ENCODE results near the gene CPNE4. TPM values are rescaled to one million over a fixed set of nuclear protein-coding genes. Genes with fewer than 3 reads are reported as not detected.

Gene CPNE4
- total and polyA plus RNA-seq, 5 experiments from 2014 or later, result not detected

GRCh38 chr3:131705099-131705498 is 329.7 kb downstream of the CPNE4 start:
- DNase-seq (no peak), ATAC-seq (no peak)
- no peaks in the 10 kb centered on the region for H3K36me3 Mint-ChIP-seq
- no peak overlapping the region for H3K4me3 Mint-ChIP-seq
- peaks cover 9 to 19% (median 10%) of the 10 kb centered on the region in 5 donors for H3K27me3 Mint-ChIP-seq
- H3K9me3 Mint-ChIP-seq, result peaks cover 0 to 4% (median 0%) of the 10 kb centered on the region in 9 donors
- H3K27ac Mint-ChIP-seq, result no peak overlapping the region
- H3K4me1 Mint-ChIP-seq, result no peaks in the 10 kb centered on the region
- POLR2A ChIA-PET, result no interaction called here

GRCh38 chr3:131704098-131704497 is 330.7 kb downstream of the CPNE4 start:
- Mint-ChIP-seq H3K4me1 (no peaks in the 10 kb centered on the region), H3K36me3 (peaks cover 0 to under 1% (median 0%) of the 10 kb centered on the region in 3 donors), H3K4me3 (no peak overlapping the region), H3K27ac (no peak overlapping the region), H3K9me3 (peaks cover 0 to 4% (median 0%) of the 10 kb centered on the region in 9 donors), H3K27me3 (peaks cover 8 to 19% (median 12%) of the 10 kb centered on the region in 5 donors)
- POLR2A ChIA-PET, result no interaction called here
- no peak for DNase-seq
- ATAC-seq, result no peak

- Mint-ChIP-seq H3K4me3 (no peak overlapping the region), H3K36me3 (peaks cover 0 to 4% (median 0%) of the 10 kb centered on the region in 3 donors), H3K27me3 (peaks cover 4 to 10% (median 4%) of the 10 kb centered on the region in 5 donors), H3K27ac (no peak overlapping the region), H3K4me1 (no peaks in the 10 kb centered on the region), H3K9me3 (peaks cover 0 to 7% (median 0%) of the 10 kb centered on the region in 9 donors)
- DNase-seq (no peak), ATAC-seq (no peak)
- POLR2A ChIA-PET, result no interaction called here
Measured at GRCh38 chr3:131702146-131702545, 332.7 kb downstream of the CPNE4 start.

GRCh38 chr3:131701153-131701770 is 333.6 kb downstream of the CPNE4 start:
- DNase-seq (no peak), ATAC-seq (no peak)
- Mint-ChIP-seq H3K4me1 (no peaks in the 10 kb centered on the region), H3K36me3 (peaks cover 0 to 4% (median 0%) of the 10 kb centered on the region in 3 donors), H3K27ac (no peak overlapping the region), H3K4me3 (no peak overlapping the region), H3K9me3 (peaks cover 0 to 7% (median 0%) of the 10 kb centered on the region in 9 donors), H3K27me3 (peaks cover 0 to 10% (median 3%) of the 10 kb centered on the region in 5 donors)
- POLR2A ChIA-PET, result no interaction called here

- no peak overlapping the region for H3K27ac Mint-ChIP-seq
- ATAC-seq, result no peak
- DNase-seq, result no peak
- H3K4me1 Mint-ChIP-seq, result no peaks in the 10 kb centered on the region
- POLR2A ChIA-PET, result no interaction called here
- H3K27me3 Mint-ChIP-seq, result peaks cover 0 to 7% (median 3%) of the 10 kb centered on the region in 5 donors
- H3K36me3 Mint-ChIP-seq, result peaks cover 0 to 4% (median 0%) of the 10 kb centered on the region in 3 donors
- H3K4me3 Mint-ChIP-seq, result no peak overlapping the region
- H3K9me3 Mint-ChIP-seq, result peaks cover 0 to 7% (median 0%) of the 10 kb centered on the region in 9 donors
Measured at GRCh38 chr3:131699001-131699400, 335.8 kb downstream of the CPNE4 start.

GRCh38 chr3:131694376-131694775 is 340.4 kb downstream of the CPNE4 start:
- no peak for ATAC-seq
- H3K27me3 Mint-ChIP-seq, result peaks cover 5 to 8% (median 7%) of the 10 kb centered on the region in 5 donors
- no peak overlapping the region for H3K4me3 Mint-ChIP-seq
- DNase-seq, result no peak
- peaks cover 0 to 3% (median 0%) of the 10 kb centered on the region in 9 donors for H3K9me3 Mint-ChIP-seq
- no peaks in the 10 kb centered on the region for H3K4me1 Mint-ChIP-seq
- H3K27ac Mint-ChIP-seq, result no peak overlapping the region
- H3K36me3 Mint-ChIP-seq, result peaks cover 0 to 4% (median 0%) of the 10 kb centered on the region in 3 donors
- POLR2A ChIA-PET, result no interaction called here

- Mint-ChIP-seq H3K4me1 (no peaks in the 10 kb centered on the region), H3K27me3 (peaks cover 8 to 25% (median 11%) of the 10 kb centered on the region in 5 donors), H3K27ac (no peak overlapping the region), H3K9me3 (no peaks in the 10 kb centered on the region), H3K4me3 (no peak overlapping the region), H3K36me3 (no peaks in the 10 kb centered on the region)
- POLR2A ChIA-PET, result no interaction called here
- no peak for ATAC-seq
- DNase-seq, result no peak
Measured at GRCh38 chr3:131692356-131692755, 342.5 kb downstream of the CPNE4 start.

GRCh38 chr3:131690800-131691199 is 344.0 kb downstream of the CPNE4 start:
- H3K27ac Mint-ChIP-seq, result no peak overlapping the region
- no peaks in the 10 kb centered on the region for H3K4me1 Mint-ChIP-seq
- no peak overlapping the region for H3K4me3 Mint-ChIP-seq
- H3K36me3 Mint-ChIP-seq, result no peaks in the 10 kb centered on the region
- DNase-seq (no peak), ATAC-seq (no peak)
- peaks cover 10 to 41% (median 15%) of the 10 kb centered on the region in 5 donors for H3K27me3 Mint-ChIP-seq
- H3K9me3 Mint-ChIP-seq, result peaks cover 0 to 4% (median 0%) of the 10 kb centered on the region in 9 donors
- POLR2A ChIA-PET, result no interaction called here

- no peak overlapping the region for H3K4me3 Mint-ChIP-seq
- H3K9me3 Mint-ChIP-seq, result peaks cover 0 to 4% (median 0%) of the 10 kb centered on the region in 9 donors
- DNase-seq (no peak), ATAC-seq (no peak)
- peaks cover 16 to 53% (median 23%) of the 10 kb centered on the region in 5 donors for H3K27me3 Mint-ChIP-seq
- no peak overlapping the region for H3K27ac Mint-ChIP-seq
- H3K4me1 Mint-ChIP-seq, result no peaks in the 10 kb centered on the region
- no peaks in the 10 kb centered on the region for H3K36me3 Mint-ChIP-seq
- POLR2A ChIA-PET, result no interaction called here
Measured at GRCh38 chr3:131688370-131688769, 346.4 kb downstream of the CPNE4 start.

- Mint-ChIP-seq H3K36me3 (no peaks in the 10 kb centered on the region), H3K4me3 (no peak overlapping the region), H3K9me3 (peaks cover 0 to 8% (median 0%) of the 10 kb centered on the region in 9 donors), H3K27me3 (peaks cover 0 to 17% (median 2%) of the 10 kb centered on the region in 5 donors), H3K27ac (no peak overlapping the region), H3K4me1 (no peaks in the 10 kb centered on the region)
- no peak for DNase-seq
- no peak for ATAC-seq
- POLR2A ChIA-PET, result no interaction called here
Measured at GRCh38 chr3:131669600-131669999, 365.2 kb downstream of the CPNE4 start.

- POLR2A ChIA-PET, result no interaction called here
- ATAC-seq (no peak), DNase-seq (no peak)
- H3K4me1 Mint-ChIP-seq, result peaks cover 0 to 2% (median 0%) of the 10 kb centered on the region in 4 donors
- no peak overlapping the region for H3K4me3 Mint-ChIP-seq
- peaks cover 0 to 17% (median 9%) of the 10 kb centered on the region in 9 donors for H3K9me3 Mint-ChIP-seq
- H3K27me3 Mint-ChIP-seq, result peaks cover 5 to 27% (median 8%) of the 10 kb centered on the region in 5 donors
- H3K36me3 Mint-ChIP-seq, result peaks cover 0 to 4% (median 2%) of the 10 kb centered on the region in 3 donors
- no peak overlapping the region for H3K27ac Mint-ChIP-seq
Measured at GRCh38 chr3:131658771-131659170, 376.0 kb downstream of the CPNE4 start.

GRCh38 chr3:131658115-131658514 is 376.7 kb downstream of the CPNE4 start:
- DNase-seq, result no peak
- Mint-ChIP-seq H3K27me3 (peaks cover 5 to 34% (median 10%) of the 10 kb centered on the region in 5 donors), H3K4me1 (peaks cover 0 to 2% (median 0%) of the 10 kb centered on the region in 4 donors), H3K36me3 (peaks cover 0 to 4% (median 2%) of the 10 kb centered on the region in 3 donors), H3K4me3 (no peak overlapping the region), H3K27ac (no peak overlapping the region), H3K9me3 (peaks cover 0 to 17% (median 6%) of the 10 kb centered on the region in 9 donors)
- no peak for ATAC-seq
- POLR2A ChIA-PET, result no interaction called here

- DNase-seq, result no peak
- H3K4me3 Mint-ChIP-seq, result no peak overlapping the region
Measured at GRCh38 chr3:131655070-131655690, 379.6 kb downstream of the CPNE4 start.

More at GRCh38 chr3:131655070-131655690, 379.6 kb downstream of the CPNE4 start:
- Mint-ChIP-seq H3K36me3 (peaks cover 0 to 4% (median 1%) of the 10 kb centered on the region in 3 donors), H3K27me3 (peaks cover 5 to 28% (median 9%) of the 10 kb centered on the region in 5 donors), H3K27ac (no peak overlapping the region), H3K4me1 (peaks cover 0 to 1% (median 0%) of the 10 kb centered on the region in 4 donors), H3K9me3 (peaks cover 0 to 3% (median 0%) of the 10 kb centered on the region in 9 donors)
- POLR2A ChIA-PET, result no interaction called here
- no peak for ATAC-seq

Data from naive thymus-derived CD8-positive, alpha-beta T cell (primary cell).